Frontal cortex (tissue), 4 donors: ENCODE data around the gene NDUFA8. TPM values are rescaled to one million over a fixed set of nuclear protein-coding genes. Genes with fewer than 3 reads are reported as not detected.

Experiments
- DNase-seq, 2 donors: peaks; one replicate each; pipeline ENCODE4 v3.0.0; 2012; ENCODE audit warnings: low spot score in 2 of 2
- FAIRE-seq: peaks from 2 replicates; lab custom pipeline; 2012; peaks lifted over from hg19 to GRCh38; lab: Jason Lieb, UNC
- total RNA-seq: library from RNA; depleted of rRNA; stranded (reverse); fragments of >200 nt; gene quantifications from one replicate; pipeline ENCODE4 v1.2.3, GENCODE V29; 2014
- donor health status: control.
- donor health status: control.
- donor health status: control.

NDUFA8 gene
- total RNA-seq, result 33.8 TPM

- FAIRE-seq (no peak), DNase-seq (peak; percentile 84 to 97)
Measured at GRCh38 chr9:122159026-122159924, at the start of gene NDUFA8, which contains the start of gene MORN5. Gene NDUFA8, minus strand, starts transcription at chr9:122159779. Its CDS starts 102 bp downstream, at chr9:122159677. Gene MORN5, plus strand, starts transcription at chr9:122159908. Its CDS starts 65 bp downstream, at chr9:122159973.

- DNase-seq (no peak), FAIRE-seq (no peak)
Measured at GRCh38 chr9:122207096-122207495, 47.5 kb upstream of the NDUFA8 start.

- DNase-seq (no peak), FAIRE-seq (no peak)
Measured at GRCh38 chr9:122206118-122207046, 46.8 kb upstream of the NDUFA8 start.

- no peak for DNase-seq
- FAIRE-seq, result no peak
Measured at GRCh38 chr9:122205176-122205575, 45.6 kb upstream of the NDUFA8 start.

GRCh38 chr9:122204491-122204890 is 44.9 kb upstream of the NDUFA8 start:
- no peak for DNase-seq
- FAIRE-seq, result no peak

DNA sequence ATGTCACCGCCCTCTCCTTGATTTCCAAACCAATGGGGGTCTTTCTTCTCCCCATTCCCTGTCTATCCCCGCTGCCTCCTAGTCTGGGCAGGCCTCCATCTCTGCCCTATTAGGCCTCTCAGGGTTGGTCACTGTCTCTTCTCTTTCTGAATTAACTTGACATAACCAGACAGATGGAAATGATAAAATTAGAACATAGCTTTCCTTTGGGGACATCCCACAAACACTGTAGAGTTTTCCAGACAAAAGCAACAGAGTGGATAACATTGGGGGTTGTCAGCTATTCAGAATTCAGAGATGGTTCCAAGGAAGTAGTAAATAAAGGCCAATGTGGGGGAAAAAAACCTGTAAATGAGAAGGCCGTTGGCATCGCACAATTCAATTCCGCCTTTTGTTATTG is 44.5 kb upstream of the NDUFA8 start:
- FAIRE-seq (no peak), DNase-seq (no peak)

- FAIRE-seq, result no peak
- no peak for DNase-seq
Measured at GRCh38 chr9:122202111-122202510, 42.5 kb upstream of the NDUFA8 start.

- FAIRE-seq (no peak), DNase-seq (no peak)
Measured at GRCh38 chr9:122201641-122202040, 42.1 kb upstream of the NDUFA8 start.

DNA sequence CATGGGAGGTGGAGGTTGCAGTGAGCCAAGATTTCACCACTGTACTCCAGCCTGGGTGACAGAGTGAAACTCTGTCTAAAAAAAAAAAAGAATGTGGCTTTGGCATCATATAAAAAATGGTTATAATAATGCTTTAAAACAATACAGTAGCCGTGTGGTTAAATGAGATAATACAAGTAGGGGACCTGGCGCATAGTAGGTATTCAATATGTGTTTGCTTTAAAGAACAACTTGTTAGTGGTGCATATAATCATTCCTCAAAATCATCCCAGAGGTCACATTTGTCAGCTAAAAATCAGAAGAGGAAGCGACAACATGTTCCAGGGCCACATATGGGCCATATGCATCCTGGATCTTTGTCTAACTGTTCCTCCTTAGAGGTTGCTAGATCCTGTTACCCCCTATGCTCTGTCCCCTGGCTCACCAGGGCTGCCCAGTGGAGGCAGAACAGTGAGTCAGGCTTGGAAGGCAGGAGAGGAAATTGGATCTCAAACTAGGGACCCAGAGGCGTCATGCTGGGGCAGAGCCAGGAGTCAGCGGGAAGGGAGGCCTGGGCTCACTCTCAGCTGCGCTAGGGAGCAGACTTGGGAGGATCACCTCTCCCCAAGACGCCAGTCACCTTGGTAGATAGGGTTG is 41.5 kb upstream of the NDUFA8 start:
- FAIRE-seq, result no peak
- no peak for DNase-seq

DNA sequence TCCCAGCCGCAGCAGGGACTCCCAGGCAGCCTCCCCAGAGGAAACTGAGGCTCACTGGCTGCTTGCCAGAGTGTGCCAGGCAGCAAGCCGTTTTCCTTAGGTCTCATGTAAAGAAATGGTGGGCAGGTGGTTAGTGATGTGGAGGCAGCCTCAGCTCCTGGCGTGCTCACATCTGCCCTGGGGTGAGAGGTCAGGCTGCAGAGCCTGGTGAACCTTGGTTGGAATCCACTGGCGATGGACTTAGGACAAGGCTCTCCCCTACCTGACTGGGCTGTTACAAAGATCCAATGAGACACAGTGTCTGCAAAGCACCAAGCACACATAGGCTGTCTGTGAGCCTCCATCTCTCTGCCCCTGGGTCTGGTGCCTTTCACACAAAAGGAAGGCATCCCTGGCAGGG is 38.3 kb upstream of the NDUFA8 start:
- no peak for FAIRE-seq
- DNase-seq, result no peak

GRCh38 chr9:122197426-122197825 is 37.8 kb upstream of the NDUFA8 start:
- FAIRE-seq, result no peak

DNA sequence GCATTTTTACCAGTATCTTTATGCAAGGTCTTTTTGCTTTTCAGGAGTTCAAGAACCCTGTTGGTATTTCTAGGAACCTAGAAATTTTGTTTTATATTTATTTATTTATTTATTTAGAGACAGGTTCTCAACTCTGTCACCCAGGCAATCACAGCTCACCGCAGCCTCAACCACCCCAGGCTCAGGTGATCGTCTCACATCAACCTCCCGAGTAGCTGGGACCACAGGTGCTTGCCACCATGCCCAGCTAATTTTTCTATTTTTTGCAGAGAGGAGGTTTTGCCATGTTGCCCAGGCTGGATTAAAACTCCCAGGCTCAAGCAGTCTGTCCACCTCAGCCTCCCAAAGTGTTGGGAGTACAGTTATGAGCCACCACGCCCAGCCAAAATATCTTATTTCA is 36.3 kb upstream of the NDUFA8 start:
- no peak for DNase-seq
- no peak for FAIRE-seq

More at GRCh38 chr9:122197426-122197825, 37.8 kb upstream of the NDUFA8 start:
- no peak for DNase-seq

DNA sequence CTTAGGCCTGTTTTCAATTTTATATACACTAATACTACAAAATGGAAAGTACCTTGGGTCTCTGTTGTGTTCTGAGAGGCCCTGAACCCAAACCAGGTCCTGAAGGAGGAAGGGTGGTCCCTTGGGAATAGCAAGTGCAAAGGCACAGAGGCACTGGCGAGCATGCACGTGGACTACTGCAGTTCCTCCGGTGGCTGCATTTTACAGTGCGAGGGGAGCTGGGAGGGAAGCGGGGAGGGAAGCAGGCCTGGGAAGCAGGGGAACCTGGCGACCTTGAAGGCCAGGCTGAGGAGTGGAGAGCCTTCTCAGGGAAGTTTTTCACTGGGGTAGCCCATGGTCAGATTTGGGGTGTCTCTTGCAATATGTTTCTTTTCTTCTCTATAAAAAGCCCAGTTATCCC is 34.1 kb upstream of the NDUFA8 start:
- DNase-seq (no peak), FAIRE-seq (no peak)

DNA sequence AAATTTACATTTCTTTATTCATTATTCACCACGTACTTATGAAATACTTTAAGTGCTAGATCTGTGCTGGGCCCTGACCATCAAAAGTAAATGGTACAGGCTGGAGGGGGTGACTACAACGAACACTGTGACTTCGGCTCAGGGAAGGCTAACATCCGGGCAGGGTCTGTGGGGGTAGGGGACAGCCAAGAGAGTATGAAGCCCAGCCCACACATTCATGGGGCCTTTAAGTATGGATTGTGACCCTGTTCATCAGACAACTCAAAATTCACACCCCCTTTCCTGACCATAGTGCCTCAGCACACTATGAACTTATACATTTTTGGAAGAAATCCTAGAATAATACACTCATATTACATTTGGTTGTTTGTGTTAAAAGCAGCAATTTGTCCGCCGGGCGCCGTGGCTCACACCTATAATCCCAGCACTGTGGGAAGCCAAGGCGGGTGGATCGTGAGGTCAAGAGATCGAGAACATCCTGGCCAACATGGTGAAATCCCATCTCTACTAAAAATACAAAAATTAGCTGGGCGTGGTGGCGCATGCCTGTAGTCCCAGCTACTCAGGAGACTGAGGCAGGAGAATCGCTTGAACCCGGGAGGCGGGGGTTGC is 33.4 kb upstream of the NDUFA8 start:
- DNase-seq, result no peak
- FAIRE-seq, result no peak

- no peak for FAIRE-seq
Measured at GRCh38 chr9:122192261-122192875, 32.8 kb upstream of the NDUFA8 start.

DNA sequence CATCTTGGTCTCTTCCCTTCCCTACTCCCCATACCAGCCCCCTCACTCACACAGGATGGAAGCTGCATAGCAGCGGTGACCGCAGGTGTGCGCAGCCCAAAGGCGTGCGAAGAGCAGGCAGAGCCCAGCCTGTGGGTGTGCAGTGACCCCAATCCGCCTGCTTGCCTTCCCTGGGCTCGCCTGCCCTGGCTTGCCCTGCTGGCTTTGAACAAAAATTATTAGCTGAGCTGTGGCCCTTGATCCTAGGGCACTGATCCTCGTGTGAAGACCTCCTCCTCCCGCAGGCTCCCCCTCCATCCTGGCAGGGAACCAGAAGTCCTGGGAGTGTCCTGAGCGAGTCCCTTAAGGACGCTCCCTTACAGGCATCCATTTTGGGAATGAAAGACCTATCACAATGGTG is 32.0 kb upstream of the NDUFA8 start:
- FAIRE-seq (no peak), DNase-seq (no peak)

More at GRCh38 chr9:122192261-122192875, 32.8 kb upstream of the NDUFA8 start:
- no peak for DNase-seq

DNA sequence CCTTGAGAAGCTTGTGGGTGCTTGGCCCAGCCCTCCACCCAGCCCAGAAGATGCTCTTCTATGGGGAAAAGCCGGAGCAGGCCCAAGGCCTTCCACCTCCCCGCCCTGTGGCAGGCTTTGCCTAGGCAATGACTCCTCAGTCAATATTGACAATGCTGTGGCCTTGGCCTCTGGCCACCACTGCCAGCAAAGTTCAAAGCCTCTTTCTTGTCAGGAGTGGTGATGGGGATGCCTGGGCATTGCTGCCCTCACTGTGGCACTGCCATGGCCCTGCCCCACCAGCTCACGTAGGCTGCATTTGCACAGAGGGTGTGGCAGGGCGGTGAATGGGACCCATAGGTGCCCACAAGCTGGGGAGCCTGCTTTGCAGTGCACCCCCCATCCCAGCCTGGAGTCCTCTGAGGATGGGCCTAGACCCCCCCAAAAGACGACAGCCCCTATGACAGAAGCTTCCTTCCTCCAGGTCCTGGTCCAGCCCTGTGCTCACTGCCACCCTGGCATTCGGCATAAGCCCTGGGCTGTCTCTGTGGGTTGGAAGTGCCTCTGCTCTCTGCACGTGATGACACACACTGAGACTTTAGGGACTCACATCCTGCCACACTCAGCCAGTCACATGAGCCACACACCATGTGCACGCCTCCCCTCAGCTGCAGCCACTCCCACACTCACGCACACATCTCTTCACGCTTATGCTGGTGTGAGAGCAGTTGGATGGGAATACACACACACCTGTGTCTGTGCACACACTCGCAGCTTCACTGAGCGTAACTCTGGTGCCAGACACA is 31.2 kb upstream of the NDUFA8 start:
- FAIRE-seq, result no peak
- no peak for DNase-seq

DNA sequence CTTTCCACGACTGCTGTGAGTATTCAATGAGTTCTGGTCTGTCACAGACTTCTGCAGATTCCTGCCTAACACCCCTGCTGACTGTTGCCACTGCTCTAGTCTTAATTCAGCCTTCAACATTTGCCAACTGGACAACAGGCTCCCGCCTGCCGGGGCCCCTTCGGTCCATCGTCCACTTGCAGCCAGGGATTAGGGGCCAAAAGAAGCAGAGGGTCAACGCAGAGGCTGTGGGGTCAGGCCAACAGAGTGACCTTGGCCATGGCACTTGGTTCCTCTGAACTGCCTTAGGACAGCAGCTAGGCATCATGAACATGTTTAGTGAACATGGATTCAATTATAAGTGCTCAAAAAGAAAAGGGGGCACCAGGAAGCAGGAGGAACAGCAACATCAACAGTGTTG is 28.8 kb upstream of the NDUFA8 start:
- DNase-seq (no peak), FAIRE-seq (no peak)
